ENCODE measurements around the gene HSPBP1. TPM values are rescaled to one million over a fixed set of nuclear protein-coding genes. Genes with fewer than 3 reads are reported as not detected.

The HSPBP1 gene
- total RNA-seq, 4 donors from 2014 or later, result 28.5 to 44.0 (median 32.2) TPM

- Histone ChIP-seq H3K27ac (replicated peaks in 1 of 4) (no peak overlapping the region), H3K36me3 (peaks cover 0 to 64% (median 37%) of the 10 kb centered on the region in 4 donors), H3K4me1 (no peaks in the 10 kb centered on the region), H3K9me3 (no peaks in the 10 kb centered on the region), H3K27me3 (no peaks in the 10 kb centered on the region), H3K4me3 (no peak overlapping the region)
- intact Hi-C loops (cut with DNase I), result no loop called here
- 99% methylated on average over 4 of the region's 4 CpGs for WGBS
- no peak for DNase-seq (ENCODE audit: extremely low spot score)
- TF ChIP-seq EP300 (IDR thresholded peaks at IDR 0.05), result no peak
- no peak for TF ChIP-seq CTCF (IDR thresholded peaks at IDR 0.05)
- TF ChIP-seq POLR2A (IDR thresholded peaks at IDR 0.05; ENCODE audit: low read depth), result no peak
- no peak for TF ChIP-seq POLR2AphosphoS5 (IDR thresholded peaks at IDR 0.05)
Observed at GRCh38 chr19:55266840-55267239, 13.1 kb downstream of the HSPBP1 start.

GRCh38 chr19:55266404-55266803, 13.5 kb downstream of the HSPBP1 start:
- Histone ChIP-seq H3K4me3 (no peak overlapping the region), H3K27me3 (no peaks in the 10 kb centered on the region), H3K27ac (replicated peaks in 1 of 4) (no peak overlapping the region), H3K9me3 (no peaks in the 10 kb centered on the region), H3K4me1 (no peaks in the 10 kb centered on the region), H3K36me3 (peaks cover 0 to 60% (median 34%) of the 10 kb centered on the region in 4 donors)
- WGBS, result 93% methylated on average over 3 of the region's 3 CpGs
- no peak for DNase-seq (ENCODE audit: extremely low spot score)
- TF ChIP-seq EP300 (IDR thresholded peaks at IDR 0.05), result no peak
- no peak for TF ChIP-seq POLR2AphosphoS5 (IDR thresholded peaks at IDR 0.05)
- TF ChIP-seq POLR2A (IDR thresholded peaks at IDR 0.05; ENCODE audit: low read depth), result no peak
- no peak for TF ChIP-seq CTCF (IDR thresholded peaks at IDR 0.05)
- intact Hi-C loops (cut with DNase I), result no loop called here

GRCh38 chr19:55265723-55266386, 14.1 kb downstream of the HSPBP1 start:
- Histone ChIP-seq H3K4me1 (no peaks in the 10 kb centered on the region), H3K27ac (replicated peaks in 1 of 4) (no peak overlapping the region), H3K9me3 (no peaks in the 10 kb centered on the region), H3K27me3 (no peaks in the 10 kb centered on the region), H3K36me3 (peaks cover 0 to 56% (median 29%) of the 10 kb centered on the region in 4 donors), H3K4me3 (no peak overlapping the region)
- TF ChIP-seq POLR2A (IDR thresholded peaks at IDR 0.05; ENCODE audit: low read depth) (no peak), CTCF (IDR thresholded peaks at IDR 0.05) (no peak), POLR2AphosphoS5 (IDR thresholded peaks at IDR 0.05) (no peak), EP300 (IDR thresholded peaks at IDR 0.05) (no peak)
- 91% methylated on average over 12 of the region's 12 CpGs for WGBS
- DNase-seq (ENCODE audit: extremely low spot score), result no peak
- intact Hi-C loops (cut with DNase I), result loop anchor here (2.0 kb wide), 1 partner anchor 13 kb away; no protein-coding TSS in a partner anchor

- Histone ChIP-seq H3K27ac (replicated peaks in 1 of 4) (no peak overlapping the region), H3K4me1 (peaks cover 1 to 4% (median 2%) of the 10 kb centered on the region in 4 donors), H3K9me3 (no peaks in the 10 kb centered on the region), H3K27me3 (no peaks in the 10 kb centered on the region), H3K4me3 (no peak overlapping the region), H3K36me3 (peaks cover 0 to 51% (median 24%) of the 10 kb centered on the region in 4 donors)
- no peak for DNase-seq (ENCODE audit: extremely low spot score)
- WGBS, result 97% methylated on average over 16 of the region's 16 CpGs
- TF ChIP-seq CTCF (IDR thresholded peaks at IDR 0.05) (no peak), POLR2AphosphoS5 (IDR thresholded peaks at IDR 0.05) (no peak), EP300 (IDR thresholded peaks at IDR 0.05) (no peak), POLR2A (IDR thresholded peaks at IDR 0.05; ENCODE audit: low read depth) (no peak)
- intact Hi-C loops (cut with DNase I), result loop anchor here (2.0 kb wide), 1 partner anchor 14 kb away; no protein-coding TSS in a partner anchor
Observed at GRCh38 chr19:55265173-55265572, 14.7 kb downstream of the HSPBP1 start.
